GM19468 (cell line): ENCODE measurements around the gene KLHL18.
A peak's percentile ranks its signal among the peaks of the same experiment; 100 is the strongest.

ENCODE experiments used
- ATAC-seq: cut with Tn5 transposase; IDR thresholded peaks from one replicate; pipeline ENCODE4 v1.9.1; 2021; ENCODE audit warnings: mild to moderate bottlenecking, moderate library complexity, moderate number of reproducible peaks; ENCODE audit not compliant: unreplicated experiment; ENCODE audit errors: extremely low read depth

Gene KLHL18

DNA sequence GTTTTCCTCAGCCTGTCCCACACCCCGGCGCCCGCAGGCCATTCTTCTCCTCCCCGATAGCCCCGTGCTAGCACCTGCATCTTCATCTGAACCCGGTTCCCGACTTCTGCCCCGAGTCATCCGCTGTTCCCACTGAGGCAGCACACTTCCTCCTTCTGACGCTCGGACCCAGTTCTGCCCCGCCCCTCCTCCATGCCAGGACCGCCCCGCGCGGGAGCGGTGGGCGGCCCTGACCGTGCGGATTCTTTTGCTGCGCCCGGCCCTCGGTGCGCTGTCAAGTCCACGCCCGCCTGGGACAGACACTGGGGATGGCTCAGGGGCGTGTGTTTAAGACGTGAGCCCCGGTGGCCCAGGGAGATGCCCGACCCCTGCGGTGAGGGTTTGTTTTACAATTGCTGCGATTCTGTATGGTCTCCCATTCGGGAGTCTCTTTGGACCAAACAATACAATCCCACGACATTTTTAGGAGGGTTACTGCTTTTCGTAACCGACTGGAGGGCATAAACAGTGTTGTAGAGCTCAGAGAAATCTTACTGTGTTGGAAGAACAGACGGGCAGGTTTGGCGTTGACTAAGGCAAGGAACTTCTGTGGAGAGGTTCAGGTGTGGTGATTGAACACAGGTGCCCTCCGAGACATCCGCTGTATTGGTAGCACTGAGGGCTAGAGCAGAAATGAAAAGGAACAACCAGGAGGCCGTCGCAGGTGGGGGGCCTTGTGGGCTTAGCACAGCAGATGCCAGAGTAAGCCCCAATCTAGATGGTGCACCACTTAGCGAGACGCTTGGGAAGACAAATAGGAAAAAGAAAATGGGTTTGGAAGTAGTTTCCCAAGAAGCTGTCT, 98.8 kb downstream of the KLHL18 start:
- peak; percentile 40 for ATAC-seq

- no peak for ATAC-seq
Observed at GRCh38 chr3:47384425-47384824, 101.7 kb downstream of the KLHL18 start.

DNA sequence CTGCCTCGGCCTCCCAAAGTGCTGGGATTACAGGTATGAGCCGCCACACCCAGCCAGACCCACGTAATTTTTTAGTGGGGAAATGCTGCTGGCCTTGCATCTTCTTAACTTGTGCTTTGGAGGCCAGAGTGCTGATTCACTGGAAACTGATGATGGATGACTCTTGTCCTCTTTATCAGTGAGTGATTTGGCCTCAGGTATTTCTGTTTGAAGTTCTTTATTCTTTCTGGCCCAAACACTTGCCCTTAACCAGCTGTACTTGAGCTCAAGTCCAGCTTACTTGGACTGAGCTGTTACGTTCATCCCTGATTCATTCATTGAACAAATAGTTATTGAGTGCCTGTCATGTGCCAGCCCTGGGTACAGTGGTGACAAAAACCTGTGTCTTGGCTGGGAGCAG, 102.3 kb downstream of the KLHL18 start:
- no peak for ATAC-seq

DNA sequence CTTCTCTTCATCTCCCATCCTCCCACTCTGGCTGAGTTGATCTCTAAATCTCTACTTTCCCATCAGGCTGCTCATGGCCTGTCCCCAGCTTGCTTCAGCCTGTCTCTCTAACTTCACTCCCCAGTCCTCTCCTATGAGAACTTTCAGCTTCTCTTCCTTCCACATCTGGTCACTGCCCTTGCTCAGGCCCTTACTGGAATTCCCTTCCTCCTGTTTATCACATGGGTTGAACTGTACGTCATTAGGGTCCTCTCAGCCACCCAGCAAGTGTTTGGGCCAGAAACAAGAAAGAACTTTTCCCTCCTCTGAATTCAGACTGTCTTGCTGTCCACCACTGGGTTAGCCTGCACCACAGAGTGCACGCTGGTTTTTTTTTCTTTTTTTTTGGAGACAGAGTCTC, 103.1 kb downstream of the KLHL18 start:
- no peak for ATAC-seq

DNA sequence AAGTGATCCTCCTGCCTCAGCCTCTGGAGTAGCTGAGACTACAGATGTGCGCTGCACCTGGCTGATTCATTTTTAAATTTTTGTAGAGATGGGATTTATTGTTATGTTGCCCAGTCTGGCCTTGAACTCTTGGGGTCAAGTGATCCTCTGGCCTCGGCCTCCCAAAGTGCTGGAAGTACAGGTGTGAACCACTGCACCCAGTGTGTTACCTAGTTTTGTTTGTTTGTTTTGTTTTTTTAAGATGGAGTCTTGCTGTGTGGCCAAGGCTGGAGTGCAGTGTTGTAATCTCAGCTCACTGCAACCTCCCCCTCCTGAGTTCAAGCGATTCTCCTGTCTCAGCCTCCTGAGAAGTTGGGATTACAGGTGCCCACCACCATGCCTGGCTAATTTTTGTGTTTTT, 110.2 kb downstream of the KLHL18 start:
- ATAC-seq = no peak

- ATAC-seq = no peak
Observed at GRCh38 chr3:47394140-47394870, 111.6 kb downstream of the KLHL18 start.

- no peak for ATAC-seq
Observed at GRCh38 chr3:47394881-47395280, 112.1 kb downstream of the KLHL18 start.
